Lower lobe of right lung (tissue), 2 donors: ENCODE results near the gene TMEM129. TPM values are rescaled to one million over a fixed set of nuclear protein-coding genes. Genes with fewer than 3 reads are reported as not detected.
A peak's percentile ranks its signal among the peaks of the same experiment; 100 is the strongest.

Experiments
- ATAC-seq, 2 donors: fragments of 200-7000 bp; cut with Tn5 transposase; one replicate each; pipeline ENCODE4 v1.9.1; 2020 to 2022; ENCODE audit warnings: mild to moderate bottlenecking in 2 of 2, moderate library complexity in 2 of 2
- DNase-seq: peaks from one replicate; pipeline ENCODE4 v3.0.0-alpha.2; 2020
- H3K27ac ChIP-seq: fragments of 200-600 bp; one replicate; pipeline ENCODE4 v1.8.0; 2022
- H3K27me3 ChIP-seq: fragments of 200-600 bp; one replicate; pipeline ENCODE4 v1.8.0; 2022; ENCODE audit warnings: low read depth
- H3K36me3 ChIP-seq: fragments of 200-600 bp; one replicate; pipeline ENCODE4 v1.8.0; 2022; ENCODE audit warnings: mild to moderate bottlenecking
- H3K4me1 ChIP-seq: fragments of 200-600 bp; one replicate; pipeline ENCODE4 v1.8.0; 2022
- H3K4me3 ChIP-seq: fragments of 200-600 bp; one replicate; pipeline ENCODE4 v1.8.0; 2022; ENCODE audit warnings: mild to moderate bottlenecking
- H3K9me3 ChIP-seq: fragments of 200-600 bp; one replicate; pipeline ENCODE4 v1.8.0; 2022
- CTCF ChIP-seq: fragments of 200-600 bp; IDR thresholded peaks from one replicate; pipeline ENCODE4 v1.8.0; 2022; ENCODE audit warnings: antibody characterized with exemption, mild to moderate bottlenecking
- intact Hi-C: fragments of 100-400 bp; cut with DNase I; formaldehyde crosslinking; loops from one replicate; pipeline ENCODE4 v1.11.0; 2022
- total RNA-seq: library from RNA; stranded (reverse); fragmentation: NEBNext Ultra II Directional; extraction: Animal tissue kit (Norgen Biotek cat#: 25700); gene quantifications from one replicate; pipeline ENCODE4 v1.2.1, GENCODE V29; 2021
- donor health status: DM: no; HTN: yes; CAD: no; lungs with severe emphysema.

TMEM129 gene
- total RNA-seq, 1 donor from 2014 or later, result 30.9 TPM

GRCh38 chr4:1749370-1749769, 28.2 kb upstream of the TMEM129 start:
- TF ChIP-seq CTCF, result no peak
- H3K4me1 ChIP-seq, result peaks cover 27% of the 10 kb centered on the region
- peaks cover 3% of the 10 kb centered on the region for H3K27me3 ChIP-seq
- no peak overlapping the region for H3K27ac ChIP-seq
- no peak overlapping the region for H3K4me3 ChIP-seq
- no peaks in the 10 kb centered on the region for H3K9me3 ChIP-seq
- DNase-seq (no peak), ATAC-seq (no peak)
- intact Hi-C loops, result no loop called here
- H3K36me3 ChIP-seq, result peaks cover 8% of the 10 kb centered on the region

- intact Hi-C loops, result no loop called here
- Histone ChIP-seq H3K36me3 (peaks cover 12% of the 10 kb centered on the region), H3K4me1 (peaks cover 26% of the 10 kb centered on the region), H3K27me3 (peaks cover 3% of the 10 kb centered on the region), H3K27ac (no peak overlapping the region), H3K9me3 (no peaks in the 10 kb centered on the region), H3K4me3 (no peak overlapping the region)
- TF ChIP-seq CTCF, result peak; percentile 85
- DNase-seq (peak; percentile 87), ATAC-seq (peak; percentile 53 to 55)
These were observed 27.4 kb upstream of the TMEM129 start for GRCh38 chr4:1748465-1748995.

- DNase-seq (no peak), ATAC-seq (no peak)
- intact Hi-C loops, result no loop called here
- Histone ChIP-seq H3K36me3 (peaks cover 12% of the 10 kb centered on the region), H3K27ac (no peak overlapping the region), H3K4me1 (peaks cover 16% of the 10 kb centered on the region), H3K9me3 (no peaks in the 10 kb centered on the region), H3K27me3 (peaks cover 3% of the 10 kb centered on the region), H3K4me3 (no peak overlapping the region)
- no peak for TF ChIP-seq CTCF
These were observed 26.5 kb upstream of the TMEM129 start for GRCh38 chr4:1747603-1747967.

- H3K4me1 ChIP-seq, result peaks cover 11% of the 10 kb centered on the region
- no peaks in the 10 kb centered on the region for H3K9me3 ChIP-seq
- H3K27ac ChIP-seq, result no peak overlapping the region
- ATAC-seq, result no peak
- H3K27me3 ChIP-seq, result peaks cover 3% of the 10 kb centered on the region
- H3K36me3 ChIP-seq, result peaks cover 15% of the 10 kb centered on the region
- no peak overlapping the region for H3K4me3 ChIP-seq
- DNase-seq, result no peak
- no peak for TF ChIP-seq CTCF
- intact Hi-C loops, result no loop called here
These were observed 25.9 kb upstream of the TMEM129 start for GRCh38 chr4:1746919-1747602.

- H3K4me3 ChIP-seq, result no peak overlapping the region
- peaks cover 3% of the 10 kb centered on the region for H3K27me3 ChIP-seq
- DNase-seq (peak; percentile 81), ATAC-seq (peak; percentile 67 to 80)
- H3K36me3 ChIP-seq, result peaks cover 21% of the 10 kb centered on the region
- peak; percentile 84 for TF ChIP-seq CTCF
- no peak overlapping the region for H3K27ac ChIP-seq
- H3K4me1 ChIP-seq, result peaks cover 6% of the 10 kb centered on the region
- H3K9me3 ChIP-seq, result no peaks in the 10 kb centered on the region
- intact Hi-C loops, result no loop called here
These were observed 25.2 kb upstream of the TMEM129 start for GRCh38 chr4:1746265-1746691.
